WI38 (cell line): ENCODE measurements around the gene CCDC93.

ENCODE experiments used
- H3K4me3 ChIP-seq: 2 replicates; pipeline ENCODE4 v1.5.1; 2011; ENCODE audit warnings: low read depth, mild to moderate bottlenecking, control low read depth, low read length
- TF ChIP-seq, protein P1 (sequence below): IDR thresholded peaks from 2 replicates; pipeline ENCODE4 v1.5.1; 2012; ENCODE audit warnings: low read depth, mild to moderate bottlenecking, control low read depth, low read length

CCDC93 gene

DNA sequence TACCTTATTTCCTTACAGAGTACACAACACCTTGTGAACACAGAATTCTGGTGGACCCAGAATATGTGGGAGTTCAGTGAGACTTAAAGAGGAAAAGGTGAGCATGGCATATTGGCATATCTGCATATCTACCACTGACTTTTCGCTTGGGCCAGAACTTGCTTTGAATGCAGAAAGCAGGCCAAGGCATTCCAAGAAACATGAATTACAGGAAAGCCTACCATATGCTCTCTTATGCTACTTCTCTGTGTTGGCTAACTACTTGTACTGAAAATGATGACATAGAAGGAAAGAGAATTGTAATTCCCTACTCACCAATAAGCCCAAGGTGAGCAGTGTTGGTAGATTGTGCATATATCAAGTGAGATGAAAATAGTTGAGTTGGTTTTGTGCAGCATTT lies 31.4 kb upstream of the CCDC93 start:
- H3K4me3 ChIP-seq, result no peak overlapping the region
- TF ChIP-seq, protein P1, sequence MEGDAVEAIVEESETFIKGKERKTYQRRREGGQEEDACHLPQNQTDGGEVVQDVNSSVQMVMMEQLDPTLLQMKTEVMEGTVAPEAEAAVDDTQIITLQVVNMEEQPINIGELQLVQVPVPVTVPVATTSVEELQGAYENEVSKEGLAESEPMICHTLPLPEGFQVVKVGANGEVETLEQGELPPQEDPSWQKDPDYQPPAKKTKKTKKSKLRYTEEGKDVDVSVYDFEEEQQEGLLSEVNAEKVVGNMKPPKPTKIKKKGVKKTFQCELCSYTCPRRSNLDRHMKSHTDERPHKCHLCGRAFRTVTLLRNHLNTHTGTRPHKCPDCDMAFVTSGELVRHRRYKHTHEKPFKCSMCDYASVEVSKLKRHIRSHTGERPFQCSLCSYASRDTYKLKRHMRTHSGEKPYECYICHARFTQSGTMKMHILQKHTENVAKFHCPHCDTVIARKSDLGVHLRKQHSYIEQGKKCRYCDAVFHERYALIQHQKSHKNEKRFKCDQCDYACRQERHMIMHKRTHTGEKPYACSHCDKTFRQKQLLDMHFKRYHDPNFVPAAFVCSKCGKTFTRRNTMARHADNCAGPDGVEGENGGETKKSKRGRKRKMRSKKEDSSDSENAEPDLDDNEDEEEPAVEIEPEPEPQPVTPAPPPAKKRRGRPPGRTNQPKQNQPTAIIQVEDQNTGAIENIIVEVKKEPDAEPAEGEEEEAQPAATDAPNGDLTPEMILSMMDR, result no peak

- TF ChIP-seq, protein P1, result no peak
- H3K4me3 ChIP-seq, result no peak overlapping the region
Observed at GRCh38 chr2:118044854-118045253, 31.0 kb upstream of the CCDC93 start.

DNA sequence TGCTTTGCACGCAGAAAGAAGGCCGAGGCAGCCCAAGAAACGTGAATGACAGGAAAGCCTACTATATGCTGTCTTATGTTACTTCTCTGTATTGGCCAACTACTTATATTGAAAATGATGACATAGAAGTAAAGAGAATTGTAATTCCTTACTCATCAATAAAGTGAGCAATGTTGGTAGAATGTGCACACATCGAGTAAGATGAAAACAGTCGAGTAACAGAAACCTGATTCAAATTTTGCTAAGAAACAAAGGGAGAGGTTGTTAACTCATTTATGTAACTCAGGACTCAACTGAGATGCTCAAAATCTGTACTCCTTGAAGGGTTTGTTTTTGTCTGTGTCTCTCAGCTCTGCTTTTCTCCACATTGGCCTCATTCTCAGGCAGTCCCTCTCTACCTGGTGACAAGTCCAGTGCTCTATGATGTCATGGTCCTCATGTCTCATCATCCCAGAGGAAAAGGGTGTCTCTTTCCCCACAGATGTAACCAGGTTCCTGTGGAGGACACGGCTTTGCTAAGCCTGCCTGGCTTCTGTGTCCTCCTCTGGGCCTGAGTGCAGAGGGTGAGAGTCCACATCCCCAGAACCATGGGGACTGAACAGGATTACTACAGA lies 30.3 kb upstream of the CCDC93 start:
- TF ChIP-seq, protein P1, result no peak

GRCh38 chr2:118040891-118041290 lies 27.0 kb upstream of the CCDC93 start:
- no peak overlapping the region for H3K4me3 ChIP-seq
- TF ChIP-seq, protein P1, result no peak

More for the DNA sequence above, 30.3 kb upstream of the CCDC93 start:
- H3K4me3 ChIP-seq, result no peak overlapping the region

GRCh38 chr2:118032169-118033013 lies 18.5 kb upstream of the CCDC93 start:
- no peak overlapping the region for H3K4me3 ChIP-seq
- TF ChIP-seq, protein P1, result peak; percentile 61

GRCh38 chr2:118031566-118031965 lies 17.7 kb upstream of the CCDC93 start:
- TF ChIP-seq, protein P1, result no peak
- no peak overlapping the region for H3K4me3 ChIP-seq

DNA sequence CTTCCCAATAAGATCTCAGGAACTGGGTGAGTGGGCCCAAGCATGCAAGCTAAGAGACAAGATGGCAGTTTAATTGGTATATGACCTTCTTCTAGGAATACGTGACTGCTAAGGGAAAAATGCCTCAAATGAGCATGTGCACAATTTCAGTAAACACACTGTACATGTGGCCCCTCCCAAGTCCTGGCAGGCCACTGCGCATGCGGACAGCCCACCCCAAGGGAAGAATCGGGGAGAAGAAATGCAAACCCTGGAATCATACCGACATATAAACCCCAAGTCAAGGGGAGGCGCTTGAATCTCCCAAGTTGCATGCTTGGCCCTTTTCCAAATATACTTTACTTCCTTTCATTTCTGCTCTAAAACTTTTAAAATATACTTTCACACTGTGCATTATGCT lies 15.2 kb upstream of the CCDC93 start:
- no peak overlapping the region for H3K4me3 ChIP-seq
- TF ChIP-seq, protein P1, result no peak
